NCI-H82 (cell line): Measurements from ENCODE around the gene DDX41.
A peak's percentile ranks its signal among the peaks of the same experiment; 100 is the strongest.

ENCODE experiments used
- DNase-seq: peaks from one replicate; lab custom pipeline; 2025; lab: John Stamatoyannopoulos, UW

The DDX41 gene

GRCh38 chr5:177513500-177513899, 3.3 kb downstream of the DDX41 start:
- DNase-seq, result no peak

GRCh38 chr5:177512736-177513380, 3.9 kb downstream of the DDX41 start:
- DNase-seq, result no peak

- no peak for DNase-seq
Measured at GRCh38 chr5:177511796-177512675, 4.7 kb downstream of the DDX41 start.

- DNase-seq, result no peak
Measured at GRCh38 chr5:177511181-177511580, 5.6 kb downstream of the DDX41 start.

GRCh38 chr5:177510567-177511053, 6.2 kb downstream of the DDX41 start:
- no peak for DNase-seq

GRCh38 chr5:177509991-177510566, 6.7 kb downstream of the DDX41 start:
- peak; percentile 14 for DNase-seq

- no peak for DNase-seq
Measured at GRCh38 chr5:177509381-177509951, 7.3 kb downstream of the DDX41 start, which contains the start of gene DOK3. DOK3 (minus strand) TSS chr5:177509826; CDS start chr5:177509540, 286 bp downstream.

GRCh38 chr5:177508837-177509236, 7.9 kb downstream of the DDX41 start:
- no peak for DNase-seq

- DNase-seq, result no peak
Measured at GRCh38 chr5:177508221-177508611, 8.5 kb downstream of the DDX41 start.

- no peak for DNase-seq
Measured at GRCh38 chr5:177507596-177508220, 9.1 kb downstream of the DDX41 start.

GRCh38 chr5:177507165-177507564, 9.6 kb downstream of the DDX41 start:
- peak; percentile 26 for DNase-seq

- DNase-seq, result no peak
Measured at GRCh38 chr5:177505075-177505474, 11.7 kb downstream of the DDX41 start.

- no peak for DNase-seq
Measured at GRCh38 chr5:177504086-177505056, 12.4 kb downstream of the DDX41 start.

- no peak for DNase-seq
Measured at GRCh38 chr5:177503351-177504085, 13.2 kb downstream of the DDX41 start.

GRCh38 chr5:177502886-177503285, 13.9 kb downstream of the DDX41 start:
- no peak for DNase-seq

- no peak for DNase-seq
Measured at GRCh38 chr5:177501874-177502678, 14.7 kb downstream of the DDX41 start.

GRCh38 chr5:177500685-177501522, 15.9 kb downstream of the DDX41 start:
- peak; percentile 91 for DNase-seq

GRCh38 chr5:177499842-177500241, 16.9 kb downstream of the DDX41 start:
- no peak for DNase-seq
